DND-41 (cell line): ENCODE measurements around the gene ARHGEF4.

Source experiments
- ATAC-seq: fragments of 200-7000 bp; cut with Tn5 transposase; 3 replicates; pipeline ENCODE4 v1.9.1; 2021; ENCODE audit warnings: low read depth; ENCODE audit not compliant: insufficient read depth
- DNase-seq: peaks from one replicate; pipeline ENCODE4 v3.0.0-alpha.2; 2020
- H2AFZ ChIP-seq: 2 replicates; pipeline ENCODE4 v1.6.0; 2012; ENCODE audit warnings: low read depth, low read length
- H3K27ac ChIP-seq: 2 replicates; pipeline ENCODE4 v1.5.1; 2012; ENCODE audit warnings: low read length, inconsistent platforms
- H3K27me3 ChIP-seq: fragments of 200-600 bp; sonication (generic); 2 replicates; pipeline ENCODE4 v1.6.0; 2012; ENCODE audit warnings: low read length, mild to moderate bottlenecking, inconsistent platforms; ENCODE audit not compliant: insufficient read depth, poor library complexity
- H3K36me3 ChIP-seq: 2 replicates; pipeline ENCODE4 v1.5.1; 2012; ENCODE audit warnings: low read length, inconsistent platforms; ENCODE audit not compliant: insufficient read depth
- H3K4me1 ChIP-seq: 2 replicates; pipeline ENCODE4 v1.5.1; 2012; ENCODE audit warnings: mild to moderate bottlenecking, low read length; ENCODE audit not compliant: insufficient read depth
- H3K4me2 ChIP-seq: 2 replicates; pipeline ENCODE4 v1.6.0; 2012; ENCODE audit warnings: mild to moderate bottlenecking, moderate library complexity, low read length, inconsistent platforms; ENCODE audit not compliant: insufficient read depth
- H3K4me3 ChIP-seq, 2 experiments: fragments of 200-600 bp in 1 of 2; shearing (Covaris generic) in 1 of 2; 2 replicates each; pipeline ENCODE4 v1.5.1; 2012 to 2016; ENCODE audit warnings: inconsistent platforms in 2 of 2, low read length in 2 of 2, mild to moderate bottlenecking in 2 of 2, low read depth in 1 of 2, moderate library complexity in 1 of 2
- H3K79me2 ChIP-seq: 2 replicates; pipeline ENCODE4 v1.6.0; 2012; ENCODE audit warnings: low read length, inconsistent platforms; ENCODE audit not compliant: insufficient read depth
- H3K9ac ChIP-seq: 2 replicates; pipeline ENCODE4 v1.6.0; 2012; ENCODE audit warnings: low read depth, mild to moderate bottlenecking, inconsistent platforms, low read length, moderate library complexity
- H3K9me3 ChIP-seq: 2 replicates; pipeline ENCODE4 v1.5.1; 2012; ENCODE audit warnings: low read length, moderate library complexity, mild to moderate bottlenecking, inconsistent platforms; ENCODE audit not compliant: insufficient read depth, severe bottlenecking
- H4K20me1 ChIP-seq: 2 replicates; pipeline ENCODE4 v1.6.0; 2012; ENCODE audit warnings: low read length; ENCODE audit not compliant: insufficient read depth
- EZH2 ChIP-seq: IDR thresholded peaks from 3 replicates; pipeline ENCODE4 v1.6.1; 2012; ENCODE audit warnings: borderline replicate concordance, low read depth, mild to moderate bottlenecking, moderate library complexity, low read length, inconsistent platforms; ENCODE audit not compliant: severe bottlenecking
- TF ChIP-seq, protein P1 (sequence below): IDR thresholded peaks from 2 replicates; pipeline ENCODE4 v1.5.1; 2012; ENCODE audit warnings: borderline replicate concordance, low read length, moderate library complexity, mild to moderate bottlenecking; ENCODE audit not compliant: poor library complexity, severe bottlenecking; ENCODE audit errors: extremely low read depth

ARHGEF4 gene

DNA sequence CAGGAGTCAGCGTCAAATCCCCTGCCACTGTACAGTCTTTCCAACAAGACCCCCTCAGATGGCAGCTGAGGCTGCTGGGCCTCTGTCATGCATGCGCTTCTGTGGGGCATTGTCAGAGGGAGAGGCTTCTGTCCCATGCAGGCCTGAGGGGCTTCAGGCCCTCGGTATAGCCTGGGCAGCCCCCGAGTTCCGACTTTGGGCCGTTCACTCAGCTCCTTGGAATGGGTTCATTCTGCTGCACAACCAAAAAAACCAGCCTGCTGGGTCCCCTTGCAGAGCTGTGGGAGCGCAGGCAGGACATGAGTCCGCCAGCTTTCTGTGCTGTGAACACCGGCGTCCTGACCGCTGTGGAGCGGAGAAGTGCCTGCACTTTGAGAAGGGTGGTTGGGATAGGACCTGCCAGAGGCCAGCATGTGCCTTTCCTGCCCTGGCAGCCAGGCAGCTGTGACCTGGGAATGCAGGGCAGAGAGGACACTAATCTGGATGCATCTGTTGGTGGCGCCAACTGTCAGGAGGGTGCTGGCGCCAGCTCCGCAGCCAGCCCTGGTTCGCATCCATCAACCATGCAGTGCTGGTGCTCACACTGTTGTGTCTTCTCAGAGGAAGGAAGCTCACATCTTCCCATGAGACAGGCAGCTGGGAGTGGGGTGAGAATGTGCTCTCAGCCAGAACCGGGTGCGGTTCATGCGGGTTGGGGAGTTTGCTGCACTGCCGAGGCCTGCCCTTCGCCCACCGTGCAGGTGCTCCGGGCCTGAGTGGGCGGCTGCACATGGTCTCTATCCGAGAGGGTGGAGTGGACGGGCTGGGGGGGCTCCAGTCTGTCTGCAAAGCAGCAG, 14.3 kb downstream of the ARHGEF4 start:
- Histone ChIP-seq H3K36me3 (no peaks in the 10 kb centered on the region), H3K9me3 (no peaks in the 10 kb centered on the region), H2AFZ (no peak overlapping the region), H3K27ac (no peak overlapping the region), H3K79me2 (no peaks in the 10 kb centered on the region), H3K27me3 (no peaks in the 10 kb centered on the region), H3K4me1 (no peaks in the 10 kb centered on the region), H4K20me1 (peaks cover 4% of the 10 kb centered on the region; the same call in 1 of the 2 replicates), H3K9ac (no peak overlapping the region), H3K4me2 (no peak overlapping the region), H3K4me3 (no peak overlapping the region)
- ATAC-seq (no peak), DNase-seq (no peak)
- TF ChIP-seq, protein P1, sequence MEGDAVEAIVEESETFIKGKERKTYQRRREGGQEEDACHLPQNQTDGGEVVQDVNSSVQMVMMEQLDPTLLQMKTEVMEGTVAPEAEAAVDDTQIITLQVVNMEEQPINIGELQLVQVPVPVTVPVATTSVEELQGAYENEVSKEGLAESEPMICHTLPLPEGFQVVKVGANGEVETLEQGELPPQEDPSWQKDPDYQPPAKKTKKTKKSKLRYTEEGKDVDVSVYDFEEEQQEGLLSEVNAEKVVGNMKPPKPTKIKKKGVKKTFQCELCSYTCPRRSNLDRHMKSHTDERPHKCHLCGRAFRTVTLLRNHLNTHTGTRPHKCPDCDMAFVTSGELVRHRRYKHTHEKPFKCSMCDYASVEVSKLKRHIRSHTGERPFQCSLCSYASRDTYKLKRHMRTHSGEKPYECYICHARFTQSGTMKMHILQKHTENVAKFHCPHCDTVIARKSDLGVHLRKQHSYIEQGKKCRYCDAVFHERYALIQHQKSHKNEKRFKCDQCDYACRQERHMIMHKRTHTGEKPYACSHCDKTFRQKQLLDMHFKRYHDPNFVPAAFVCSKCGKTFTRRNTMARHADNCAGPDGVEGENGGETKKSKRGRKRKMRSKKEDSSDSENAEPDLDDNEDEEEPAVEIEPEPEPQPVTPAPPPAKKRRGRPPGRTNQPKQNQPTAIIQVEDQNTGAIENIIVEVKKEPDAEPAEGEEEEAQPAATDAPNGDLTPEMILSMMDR = no peak
- no peak for TF ChIP-seq EZH2

DNA sequence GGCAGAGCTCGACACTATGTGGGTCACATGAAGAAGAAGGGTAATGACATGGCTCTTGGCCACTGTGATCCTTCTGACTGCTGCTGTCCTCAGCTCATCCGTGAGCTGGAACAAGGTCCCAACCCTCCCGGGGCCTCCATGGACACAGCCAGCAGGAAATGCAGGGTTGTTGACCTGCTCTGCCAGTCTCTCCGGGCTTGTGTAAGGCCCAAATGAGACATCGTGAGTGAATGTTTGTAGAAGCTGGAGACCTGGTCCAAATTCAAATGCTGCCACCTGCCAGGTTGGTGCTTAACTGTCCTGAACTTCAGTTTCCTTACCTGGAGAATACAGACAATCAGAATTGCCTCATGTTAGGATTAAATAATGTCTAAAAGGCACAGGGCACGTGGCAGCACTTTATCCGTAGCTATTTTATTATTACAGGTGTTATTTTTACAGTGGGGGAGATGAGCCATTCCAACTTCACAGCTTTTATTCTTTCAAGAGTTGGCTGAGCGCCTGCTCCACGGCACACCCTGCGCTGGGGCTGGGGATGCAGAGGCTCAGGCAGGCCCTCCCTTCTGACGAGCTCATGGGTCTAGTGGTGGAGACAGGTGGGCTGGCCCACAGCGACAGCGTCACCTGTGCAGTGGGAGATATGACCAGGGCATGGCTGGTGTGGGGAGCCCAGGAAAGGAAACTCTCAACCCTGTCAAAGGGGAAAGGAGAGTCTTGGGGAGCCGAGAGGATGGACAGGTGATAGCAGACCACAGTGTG, 15.1 kb downstream of the ARHGEF4 start:
- Histone ChIP-seq H3K27ac (no peak overlapping the region), H3K27me3 (no peaks in the 10 kb centered on the region), H3K36me3 (no peaks in the 10 kb centered on the region), H3K9me3 (no peaks in the 10 kb centered on the region), H4K20me1 (peaks cover 4% of the 10 kb centered on the region; the same call in 1 of the 2 replicates), H3K9ac (no peak overlapping the region), H3K4me3 (no peak overlapping the region), H2AFZ (no peak overlapping the region), H3K4me2 (no peak overlapping the region), H3K79me2 (no peaks in the 10 kb centered on the region), H3K4me1 (no peaks in the 10 kb centered on the region)
- ATAC-seq (no peak), DNase-seq (no peak)
- TF ChIP-seq EZH2 = no peak
- TF ChIP-seq, protein P1 = no peak

DNA sequence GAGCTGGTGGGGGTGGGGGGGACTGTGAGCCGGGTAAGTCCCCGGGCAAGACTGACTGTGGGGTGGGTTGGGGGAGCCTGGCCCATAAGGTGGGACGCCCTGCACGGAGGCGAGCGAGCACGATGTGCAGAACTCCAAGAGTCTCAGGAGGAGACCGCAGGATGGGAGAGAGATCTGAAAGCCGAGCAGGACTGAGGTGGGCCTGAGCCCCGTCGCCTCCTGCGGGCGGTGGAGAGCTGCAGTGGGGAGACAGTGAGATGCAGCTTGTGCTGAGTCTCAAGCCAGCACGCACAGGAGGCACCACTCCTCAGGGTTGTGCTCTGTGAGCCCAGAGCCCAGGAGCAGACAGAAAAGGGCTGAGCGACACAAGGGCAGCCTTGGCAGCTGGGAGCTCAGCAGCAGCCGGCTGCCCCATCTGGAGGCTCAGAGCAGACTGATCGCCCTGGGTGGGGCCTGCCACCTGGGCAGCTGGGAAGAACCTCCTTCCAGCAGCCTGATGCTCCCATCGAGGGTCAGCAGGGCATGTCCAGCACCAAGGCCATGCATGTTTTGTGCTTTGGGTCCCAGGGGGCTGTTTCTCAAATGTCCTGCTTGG, 15.9 kb downstream of the ARHGEF4 start:
- no peak overlapping the region for H3K4me2 ChIP-seq
- no peaks in the 10 kb centered on the region for H3K27me3 ChIP-seq
- no peak for ATAC-seq
- H3K36me3 ChIP-seq = no peaks in the 10 kb centered on the region
- no peak for TF ChIP-seq EZH2
- no peak overlapping the region for H2AFZ ChIP-seq
- no peak overlapping the region for H3K27ac ChIP-seq
- no peak for DNase-seq
- no peaks in the 10 kb centered on the region for H3K9me3 ChIP-seq
- H3K4me3 ChIP-seq = no peak overlapping the region
- peaks cover 4% of the 10 kb centered on the region; the same call in 1 of the 2 replicates for H4K20me1 ChIP-seq
- H3K79me2 ChIP-seq = no peaks in the 10 kb centered on the region
- H3K9ac ChIP-seq = no peak overlapping the region
- no peaks in the 10 kb centered on the region for H3K4me1 ChIP-seq
